Mucosa of descending colon (tissue), 3 donors: ENCODE results near the gene CTNNAL1. TPM values are rescaled to one million over a fixed set of nuclear protein-coding genes. Genes with fewer than 3 reads are reported as not detected.

Experiments
- ATAC-seq: fragments of 200-7000 bp; cut with Tn5 transposase; one replicate; pipeline ENCODE4 v1.9.1; 2020; ENCODE audit warnings: mild to moderate bottlenecking, moderate library complexity
- DNase-seq, 3 donors: peaks; one replicate each; pipeline ENCODE4 v3.0.0-alpha.2; 2020
- H3K36me3 ChIP-seq: fragments of 200-600 bp; one replicate; pipeline ENCODE4 v1.8.0; 2021; ENCODE audit warnings: low read depth, mild to moderate bottlenecking
- H3K4me1 ChIP-seq: fragments of 200-600 bp; one replicate; pipeline ENCODE4 v1.8.0; 2021; ENCODE audit warnings: low read depth, mild to moderate bottlenecking
- H3K4me3 ChIP-seq: fragments of 200-600 bp; one replicate; pipeline ENCODE4 v1.8.0; 2021; ENCODE audit warnings: mild to moderate bottlenecking
- H3K9me3 ChIP-seq: fragments of 200-600 bp; one replicate; pipeline ENCODE4 v1.8.0; 2021; ENCODE audit warnings: mild to moderate bottlenecking
- CTCF ChIP-seq: fragments of 200-600 bp; IDR thresholded peaks from one replicate; pipeline ENCODE4 v1.8.0; 2022; ENCODE audit warnings: antibody characterized with exemption, mild to moderate bottlenecking
- intact Hi-C, 2 donors: fragments of 100-400 bp; cut with DNase I in 1 of 2; cut with micrococcal nuclease in 1 of 2; formaldehyde crosslinking; loops; one replicate each; pipeline versions ENCODE4 v1.11.0 to v1.11.1; 2022; cut with DNase I, micrococcal nuclease
- total RNA-seq, 3 donors: library from RNA; stranded (reverse); fragmentation: NEBNext Ultra II Directional in 2 of 3; extraction: Animal tissue kit (Norgen Biotek cat#: 25700) in 2 of 3; gene quantifications; one replicate each; pipeline versions ENCODE4 v1.2.1 to v1.2.4, GENCODE V29; 2021 to 2023
- donor health status: DM: no; HTN: no; CAD: no; lungs with moderate emphysema.
- donor health status: DM: no; HTN: no; CAD: no.
- donor health status: DM: no; HTN: yes; CAD: no.

CTNNAL1 gene
- total RNA-seq, 3 donors from 2014 or later = 8.3 to 21.9 (median 15.6) TPM

GRCh38 chr9:108937561-108938305 is 75.6 kb downstream of the CTNNAL1 start:
- no peak for ATAC-seq
- Histone ChIP-seq H3K36me3 (no peaks in the 10 kb centered on the region), H3K9me3 (no peaks in the 10 kb centered on the region), H3K4me1 (peaks cover 9% of the 10 kb centered on the region), H3K4me3 (no peak overlapping the region)
- intact Hi-C loops = no loop called here
- DNase-seq = no peak
- TF ChIP-seq CTCF = no peak

DNA sequence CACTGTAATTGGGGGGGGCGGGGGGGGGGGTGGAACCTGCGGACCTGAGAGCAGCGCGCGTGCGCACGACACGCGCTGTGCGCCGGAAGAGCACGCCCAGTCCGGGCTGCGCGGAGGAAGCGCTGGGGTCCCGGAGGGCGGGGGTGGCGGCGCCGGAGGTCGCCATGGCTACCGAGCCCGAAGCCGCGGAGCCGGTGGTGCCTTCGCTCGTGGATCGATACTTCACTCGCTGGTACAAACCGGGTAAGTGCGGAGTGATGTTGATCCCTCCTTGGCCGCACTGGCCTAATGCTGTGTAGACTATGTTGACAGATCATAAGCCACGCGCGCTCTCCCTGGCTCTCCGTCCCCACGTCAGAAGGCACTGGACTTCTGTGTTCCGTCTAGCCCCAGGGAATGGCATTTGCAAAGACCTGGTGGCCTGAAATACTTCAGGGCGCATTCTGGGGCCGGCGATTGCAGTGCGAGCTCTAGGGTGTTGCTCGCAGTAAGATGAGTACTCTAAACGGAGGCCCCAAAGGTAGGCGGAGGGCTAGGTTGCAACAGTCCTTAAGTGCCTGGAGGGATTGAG is 78.9 kb downstream of the CTNNAL1 start, which contains the start of gene ABITRAM:
Gene ABITRAM, plus strand, starts transcription at position 78 of the 571 bp plus-strand sequence. Its CDS starts 87 bp downstream, at position 165.
- Histone ChIP-seq H3K36me3 (no peaks in the 10 kb centered on the region), H3K9me3 (no peaks in the 10 kb centered on the region), H3K4me1 (peaks cover 15% of the 10 kb centered on the region), H3K4me3 (peak within 1 kb of the TSS; percentile 74)
- peak; percentile 93 for ATAC-seq
- TF ChIP-seq CTCF = no peak
- intact Hi-C loops = no loop called here
- peak; percentile 75 to 87 (median 83) for DNase-seq

GRCh38 chr9:108933718-108934322 is 79.5 kb downstream of the CTNNAL1 start, which contains the start of gene ELP1:
TSS of gene ELP1 (minus strand) at chr9:108934124. CDS start at chr9:108931146, 2,978 bp downstream.
- peak; percentile 95 for ATAC-seq
- H3K4me1 ChIP-seq = peaks cover 15% of the 10 kb centered on the region
- peak; percentile 10 for TF ChIP-seq CTCF
- H3K9me3 ChIP-seq = no peaks in the 10 kb centered on the region
- DNase-seq = peak; percentile 94 to 95 (median 94)
- H3K36me3 ChIP-seq = no peaks in the 10 kb centered on the region
- intact Hi-C loops = no loop called here
- peak within 1 kb of the TSS; percentile 74 for H3K4me3 ChIP-seq

GRCh38 chr9:108933231-108933717 is 80.0 kb downstream of the CTNNAL1 start:
- Histone ChIP-seq H3K4me3 (peak overlapping the region; percentile 74), H3K9me3 (no peaks in the 10 kb centered on the region), H3K4me1 (peaks cover 15% of the 10 kb centered on the region), H3K36me3 (no peaks in the 10 kb centered on the region)
- DNase-seq = peak in 1 of 3 donors; percentile 10
- peak; percentile 1 for ATAC-seq
- no peak for TF ChIP-seq CTCF
- intact Hi-C loops = no loop called here

- DNase-seq = no peak
- no peak for ATAC-seq
- intact Hi-C loops = no loop called here
- TF ChIP-seq CTCF = no peak
- H3K4me1 ChIP-seq = peaks cover 11% of the 10 kb centered on the region
- H3K36me3 ChIP-seq = no peaks in the 10 kb centered on the region
- H3K4me3 ChIP-seq = no peak overlapping the region
- no peaks in the 10 kb centered on the region for H3K9me3 ChIP-seq
These were observed 84.9 kb downstream of the CTNNAL1 start for GRCh38 chr9:108928386-108928785.
